C4-2B (cell line): ENCODE results near the gene TTI1.

Experiments used
- ZFX ChIP-seq: fragments of 450-650 bp; IDR thresholded peaks from 2 replicates; pipeline ENCODE4 v1.6.1; 2017
- TF ChIP-seq, protein P1 (sequence below): fragments of 450-650 bp; conservative IDR thresholded peaks from 2 replicates; pipeline ENCODE4 v1.5.1; 2017; ENCODE audit warnings: mild to moderate bottlenecking

DNA sequence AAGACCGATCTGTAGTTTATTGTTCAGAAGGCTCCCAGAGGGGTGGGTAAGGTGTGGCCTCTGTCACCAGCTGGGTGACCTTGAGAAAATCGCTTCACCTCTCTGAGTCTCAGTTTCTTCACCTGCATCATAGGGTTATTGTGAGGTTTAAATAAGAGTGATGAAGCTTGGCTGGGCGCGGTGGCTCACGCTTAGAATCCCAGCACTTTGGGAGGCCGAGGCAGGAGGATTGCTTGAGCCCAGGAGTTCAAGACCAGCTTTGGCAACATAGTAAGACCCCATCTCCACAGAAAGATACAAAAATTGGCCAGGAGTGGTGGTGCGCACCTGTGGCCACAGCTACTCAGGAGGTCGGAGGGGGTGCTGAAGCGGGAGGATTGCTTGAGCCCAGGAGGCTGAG is 94.3 kb downstream of the TTI1 start:
- TF ChIP-seq, protein P1, sequence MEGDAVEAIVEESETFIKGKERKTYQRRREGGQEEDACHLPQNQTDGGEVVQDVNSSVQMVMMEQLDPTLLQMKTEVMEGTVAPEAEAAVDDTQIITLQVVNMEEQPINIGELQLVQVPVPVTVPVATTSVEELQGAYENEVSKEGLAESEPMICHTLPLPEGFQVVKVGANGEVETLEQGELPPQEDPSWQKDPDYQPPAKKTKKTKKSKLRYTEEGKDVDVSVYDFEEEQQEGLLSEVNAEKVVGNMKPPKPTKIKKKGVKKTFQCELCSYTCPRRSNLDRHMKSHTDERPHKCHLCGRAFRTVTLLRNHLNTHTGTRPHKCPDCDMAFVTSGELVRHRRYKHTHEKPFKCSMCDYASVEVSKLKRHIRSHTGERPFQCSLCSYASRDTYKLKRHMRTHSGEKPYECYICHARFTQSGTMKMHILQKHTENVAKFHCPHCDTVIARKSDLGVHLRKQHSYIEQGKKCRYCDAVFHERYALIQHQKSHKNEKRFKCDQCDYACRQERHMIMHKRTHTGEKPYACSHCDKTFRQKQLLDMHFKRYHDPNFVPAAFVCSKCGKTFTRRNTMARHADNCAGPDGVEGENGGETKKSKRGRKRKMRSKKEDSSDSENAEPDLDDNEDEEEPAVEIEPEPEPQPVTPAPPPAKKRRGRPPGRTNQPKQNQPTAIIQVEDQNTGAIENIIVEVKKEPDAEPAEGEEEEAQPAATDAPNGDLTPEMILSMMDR = no peak
- TF ChIP-seq ZFX = no peak
